ENCODE measurements around the gene ADGRA1.

The ADGRA1 gene

GRCh38 chr10:133040198-133040597 lies 47.5 kb upstream of the ADGRA1 start:
- no peak overlapping the region for H4K8ac ChIP-seq (ENCODE audit: low read depth, low read length)
- no peak overlapping the region for H3K4me3 ChIP-seq (ENCODE audit: low read depth, low read length)
- no peak overlapping the region for H2BK12ac ChIP-seq (ENCODE audit: low read length)
- no peak overlapping the region for H3K14ac ChIP-seq (ENCODE audit: low read length)
- no CpG with 5 or more reads among the region's 13 CpGs for WGBS (ENCODE audit: extremely low coverage, insufficient coverage, insufficient read length)
- H3K23ac ChIP-seq (ENCODE audit: low read length) = no peak overlapping the region
- H2BK120ac ChIP-seq (ENCODE audit: insufficient read depth, low read length, poor library complexity) = no peak overlapping the region
- no peaks in the 10 kb centered on the region for H3K4me1 ChIP-seq (ENCODE audit: control insufficient read depth in 1 of 2, insufficient read depth in 2 of 2, low read length in 2 of 2)
- H2BK5ac ChIP-seq (ENCODE audit: low read depth, low read length, poor library complexity) = no peak overlapping the region
- no peaks in the 10 kb centered on the region for H3K9me3 ChIP-seq (ENCODE audit: insufficient read depth, low read depth, low read length)
- no peaks in the 10 kb centered on the region for H3K27me3 ChIP-seq (ENCODE audit: insufficient read depth, low read length)
- no peak overlapping the region for H3K9ac ChIP-seq (ENCODE audit: low read length)
- no peak overlapping the region for H4K12ac ChIP-seq (ENCODE audit: low read depth, low read length)
- H3K36me3 ChIP-seq (ENCODE audit: control insufficient read depth in 1 of 2, insufficient read depth in 2 of 2, low read length in 2 of 2) = no peaks in the 10 kb centered on the region
- DNase-seq = no peak
- no peak overlapping the region for H2AFZ ChIP-seq (ENCODE audit: insufficient read depth, low read length, poor library complexity)
- H4K91ac ChIP-seq (ENCODE audit: low read depth, low read length) = no peak overlapping the region
- H3K18ac ChIP-seq (ENCODE audit: low read length) = no peak overlapping the region
- no peak overlapping the region for H3K4ac ChIP-seq (ENCODE audit: low read depth, low read length)
- H3K4me2 ChIP-seq (ENCODE audit: low read length) = no peak overlapping the region
- no peaks in the 10 kb centered on the region for H3K79me1 ChIP-seq (ENCODE audit: low read length)
- no peak overlapping the region for H3K27ac ChIP-seq (ENCODE audit: low read depth, low read length)
- H3K79me2 ChIP-seq (ENCODE audit: control insufficient read depth, insufficient read depth, low read length, poor library complexity) = no peaks in the 10 kb centered on the region
- no peak overlapping the region for H2AK5ac ChIP-seq (ENCODE audit: low read length)

DNA sequence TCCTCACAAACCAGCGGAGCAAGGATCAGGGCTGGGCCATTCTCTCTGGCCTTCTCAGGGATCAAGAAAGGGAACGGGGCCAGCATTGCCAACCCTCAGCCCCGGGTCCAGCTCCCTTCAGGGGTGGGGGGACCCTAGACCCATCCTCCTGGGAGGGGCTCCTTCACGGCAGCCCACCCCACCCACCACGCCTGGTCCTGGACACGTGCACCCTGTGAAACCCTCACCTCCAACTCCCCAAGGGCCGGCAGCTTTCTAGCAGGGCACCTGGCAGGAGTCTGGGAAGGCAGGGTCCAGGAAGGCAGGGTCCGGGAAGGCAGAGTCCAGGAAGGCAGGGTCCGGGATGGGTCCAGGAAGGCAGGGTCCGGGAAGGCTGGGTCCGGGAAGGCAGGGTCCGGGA lies 46.6 kb upstream of the ADGRA1 start:
- Histone ChIP-seq H3K27me3 (ENCODE audit: insufficient read depth, low read length) (no peaks in the 10 kb centered on the region), H4K8ac (ENCODE audit: low read depth, low read length) (no peak overlapping the region), H2BK5ac (ENCODE audit: low read depth, low read length, poor library complexity) (no peak overlapping the region), H3K4me3 (ENCODE audit: low read depth, low read length) (no peak overlapping the region), H3K36me3 (ENCODE audit: control insufficient read depth in 1 of 2, insufficient read depth in 2 of 2, low read length in 2 of 2) (no peaks in the 10 kb centered on the region), H3K23ac (ENCODE audit: low read length) (no peak overlapping the region), H3K18ac (ENCODE audit: low read length) (no peak overlapping the region), H4K12ac (ENCODE audit: low read depth, low read length) (no peak overlapping the region), H3K79me1 (ENCODE audit: low read length) (no peaks in the 10 kb centered on the region), H2AFZ (ENCODE audit: insufficient read depth, low read length, poor library complexity) (no peak overlapping the region), H3K14ac (ENCODE audit: low read length) (no peak overlapping the region), H2AK5ac (ENCODE audit: low read length) (no peak overlapping the region), H3K9ac (ENCODE audit: low read length) (no peak overlapping the region), H3K4ac (ENCODE audit: low read depth, low read length) (no peak overlapping the region), H3K27ac (ENCODE audit: low read depth, low read length) (no peak overlapping the region), H4K91ac (ENCODE audit: low read depth, low read length) (no peak overlapping the region), H3K4me1 (ENCODE audit: control insufficient read depth in 1 of 2, insufficient read depth in 2 of 2, low read length in 2 of 2) (no peaks in the 10 kb centered on the region), H2BK12ac (ENCODE audit: low read length) (no peak overlapping the region), H3K79me2 (ENCODE audit: control insufficient read depth, insufficient read depth, low read length, poor library complexity) (no peaks in the 10 kb centered on the region), H3K9me3 (ENCODE audit: insufficient read depth, low read depth, low read length) (peaks cover 3% of the 10 kb centered on the region), H2BK120ac (ENCODE audit: insufficient read depth, low read length, poor library complexity) (no peak overlapping the region), H3K4me2 (ENCODE audit: low read length) (no peak overlapping the region)
- DNase-seq = no peak
- no CpG with 5 or more reads among the region's 12 CpGs for whole genome bisulfite sequencing (ENCODE audit: extremely low coverage, insufficient coverage, insufficient read length)

DNA sequence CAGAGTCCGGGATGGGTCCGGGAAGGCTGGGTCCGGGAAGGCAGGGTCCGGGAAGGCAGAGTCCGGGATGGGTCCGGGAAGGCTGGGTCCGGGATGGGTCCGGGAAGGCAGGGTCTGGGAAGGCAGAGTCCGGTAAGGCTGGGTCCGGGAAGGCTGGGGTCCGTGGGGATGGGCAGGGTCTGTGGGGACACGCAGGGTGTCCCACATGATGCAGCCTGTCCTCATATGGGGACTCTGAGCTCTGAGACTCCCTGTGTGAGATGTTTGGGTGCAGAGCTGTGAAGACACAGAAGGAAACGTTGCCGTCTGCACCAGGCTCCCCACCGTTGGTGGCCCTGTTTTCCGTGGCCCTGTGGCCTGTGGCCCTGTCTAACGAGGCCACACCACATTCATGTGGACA lies 45.7 kb upstream of the ADGRA1 start:
- Histone ChIP-seq H3K9me3 (ENCODE audit: insufficient read depth, low read depth, low read length) (peaks cover 3% of the 10 kb centered on the region), H3K4me1 (ENCODE audit: control insufficient read depth in 1 of 2, insufficient read depth in 2 of 2, low read length in 2 of 2) (no peaks in the 10 kb centered on the region), H3K18ac (ENCODE audit: low read length) (no peak overlapping the region), H3K27me3 (ENCODE audit: insufficient read depth, low read length) (no peaks in the 10 kb centered on the region), H3K23ac (ENCODE audit: low read length) (no peak overlapping the region), H3K79me1 (ENCODE audit: low read length) (no peaks in the 10 kb centered on the region), H4K8ac (ENCODE audit: low read depth, low read length) (no peak overlapping the region), H4K91ac (ENCODE audit: low read depth, low read length) (no peak overlapping the region), H3K27ac (ENCODE audit: low read depth, low read length) (no peak overlapping the region), H3K36me3 (ENCODE audit: control insufficient read depth in 1 of 2, insufficient read depth in 2 of 2, low read length in 2 of 2) (no peaks in the 10 kb centered on the region), H3K79me2 (ENCODE audit: control insufficient read depth, insufficient read depth, low read length, poor library complexity) (no peaks in the 10 kb centered on the region), H3K4me3 (ENCODE audit: low read depth, low read length) (no peak overlapping the region), H3K14ac (ENCODE audit: low read length) (no peak overlapping the region), H3K4ac (ENCODE audit: low read depth, low read length) (no peak overlapping the region), H2AFZ (ENCODE audit: insufficient read depth, low read length, poor library complexity) (no peak overlapping the region), H3K9ac (ENCODE audit: low read length) (no peak overlapping the region), H2BK120ac (ENCODE audit: insufficient read depth, low read length, poor library complexity) (no peak overlapping the region), H2AK5ac (ENCODE audit: low read length) (no peak overlapping the region), H3K4me2 (ENCODE audit: low read length) (no peak overlapping the region), H4K12ac (ENCODE audit: low read depth, low read length) (no peak overlapping the region), H2BK5ac (ENCODE audit: low read depth, low read length, poor library complexity) (no peak overlapping the region), H2BK12ac (ENCODE audit: low read length) (no peak overlapping the region)
- no CpG with 5 or more reads among the region's 17 CpGs for WGBS (ENCODE audit: extremely low coverage, insufficient coverage, insufficient read length)
- DNase-seq = no peak

GRCh38 chr10:133042816-133043215 lies 44.9 kb upstream of the ADGRA1 start:
- H3K9me3 ChIP-seq (ENCODE audit: insufficient read depth, low read depth, low read length) = peaks cover 3% of the 10 kb centered on the region
- DNase-seq = no peak
- no peak overlapping the region for H3K27ac ChIP-seq (ENCODE audit: low read depth, low read length)
- H3K4me2 ChIP-seq (ENCODE audit: low read length) = no peak overlapping the region
- H3K27me3 ChIP-seq (ENCODE audit: insufficient read depth, low read length) = no peaks in the 10 kb centered on the region
- H3K4me3 ChIP-seq (ENCODE audit: low read depth, low read length) = no peak overlapping the region
- H2AK5ac ChIP-seq (ENCODE audit: low read length) = no peak overlapping the region
- H3K79me2 ChIP-seq (ENCODE audit: control insufficient read depth, insufficient read depth, low read length, poor library complexity) = no peaks in the 10 kb centered on the region
- no peak overlapping the region for H4K91ac ChIP-seq (ENCODE audit: low read depth, low read length)
- H2BK5ac ChIP-seq (ENCODE audit: low read depth, low read length, poor library complexity) = no peak overlapping the region
- no peak overlapping the region for H2AFZ ChIP-seq (ENCODE audit: insufficient read depth, low read length, poor library complexity)
- no peak overlapping the region for H3K9ac ChIP-seq (ENCODE audit: low read length)
- no peak overlapping the region for H4K12ac ChIP-seq (ENCODE audit: low read depth, low read length)
- no peak overlapping the region for H3K4ac ChIP-seq (ENCODE audit: low read depth, low read length)
- no peaks in the 10 kb centered on the region for H3K79me1 ChIP-seq (ENCODE audit: low read length)
- H3K18ac ChIP-seq (ENCODE audit: low read length) = no peak overlapping the region
- H3K14ac ChIP-seq (ENCODE audit: low read length) = no peak overlapping the region
- H3K4me1 ChIP-seq (ENCODE audit: control insufficient read depth in 1 of 2, insufficient read depth in 2 of 2, low read length in 2 of 2) = no peaks in the 10 kb centered on the region
- no peak overlapping the region for H2BK12ac ChIP-seq (ENCODE audit: low read length)
- H4K8ac ChIP-seq (ENCODE audit: low read depth, low read length) = no peak overlapping the region
- no peak overlapping the region for H2BK120ac ChIP-seq (ENCODE audit: insufficient read depth, low read length, poor library complexity)
- no peaks in the 10 kb centered on the region for H3K36me3 ChIP-seq (ENCODE audit: control insufficient read depth in 1 of 2, insufficient read depth in 2 of 2, low read length in 2 of 2)
- WGBS (ENCODE audit: extremely low coverage, insufficient coverage, insufficient read length) = no CpG with 5 or more reads among the region's 18 CpGs
- no peak overlapping the region for H3K23ac ChIP-seq (ENCODE audit: low read length)

Data from trophoblast cell (in vitro differentiated cells and primary cell).